HG02970 (cell line): ENCODE data around the gene MLF1.
"Not testable (repeated sequence)": the region's sequence is repeated elsewhere in the genome, so short reads cannot be mapped to it uniquely, and the experiment has no call there.

Experiments used
- ATAC-seq: cut with Tn5 transposase; IDR thresholded peaks from one replicate; pipeline ENCODE4 v1.9.1; 2021; ENCODE audit warnings: mild to moderate bottlenecking, moderate library complexity, moderate number of reproducible peaks; ENCODE audit not compliant: unreplicated experiment, low FRiP score

The MLF1 gene

GRCh38 chr3:158570999-158571702 lies at the start of gene MLF1:
Gene MLF1, plus strand, starts transcription at chr3:158571194. Its CDS starts 107 bp downstream, at chr3:158571301.
- ATAC-seq = peak; percentile 100

GRCh38 chr3:158522221-158523136 lies 48.5 kb upstream of the MLF1 start:
- no peak for ATAC-seq

GRCh38 chr3:158528076-158528674 lies 42.8 kb upstream of the MLF1 start:
- no peak for ATAC-seq

GRCh38 chr3:158531334-158531733 lies 39.7 kb upstream of the MLF1 start:
- ATAC-seq = no peak

- ATAC-seq = no peak
Measured at GRCh38 chr3:158532099-158532734, 38.8 kb upstream of the MLF1 start.

- no peak for ATAC-seq
Measured at GRCh38 chr3:158535918-158536317, 35.1 kb upstream of the MLF1 start.

- no peak for ATAC-seq
Measured at GRCh38 chr3:158539414-158540014, 31.5 kb upstream of the MLF1 start.

- no peak for ATAC-seq
Measured at GRCh38 chr3:158540066-158540465, 30.9 kb upstream of the MLF1 start.

GRCh38 chr3:158548691-158549090 lies 22.3 kb upstream of the MLF1 start:
- no peak for ATAC-seq

- not testable (repeated sequence) for ATAC-seq
Measured at GRCh38 chr3:158549938-158550337, 21.1 kb upstream of the MLF1 start.

- ATAC-seq = no peak
Measured at GRCh38 chr3:158552124-158552523, 18.9 kb upstream of the MLF1 start.

- ATAC-seq = no peak
Measured at GRCh38 chr3:158559504-158559903, 11.5 kb upstream of the MLF1 start.

- ATAC-seq = no peak
Measured at GRCh38 chr3:158560979-158561378, 10.0 kb upstream of the MLF1 start.

- ATAC-seq = no peak
Measured at GRCh38 chr3:158562674-158563073, 8.3 kb upstream of the MLF1 start.

- ATAC-seq = no peak
Measured at GRCh38 chr3:158563076-158563475, 7.9 kb upstream of the MLF1 start.

- no peak for ATAC-seq
Measured at GRCh38 chr3:158565076-158565475, 5.9 kb upstream of the MLF1 start.

GRCh38 chr3:158568784-158569183 lies 2.2 kb upstream of the MLF1 start:
- no peak for ATAC-seq

GRCh38 chr3:158569794-158570193 lies 1.2 kb upstream of the MLF1 start:
- no peak for ATAC-seq

GRCh38 chr3:158571969-158572765 lies 1.2 kb downstream of the MLF1 start:
- ATAC-seq = no peak

GRCh38 chr3:158572766-158573060 lies 1.7 kb downstream of the MLF1 start:
- ATAC-seq = no peak
